HepG2 (cell line): ENCODE results near the gene TUBA4B. TPM values are rescaled to one million over a fixed set of nuclear protein-coding genes. Genes with fewer than 3 reads are reported as not detected.

Source experiments
- CBFB ChIP-seq: sonication (generic); formaldehyde crosslinking; IDR thresholded peaks from 2 replicates; pipeline ENCODE4 v1.4.0; 2020; ENCODE audit warnings: missing genetic modification reagents
- CC2D1A ChIP-seq: sonication (generic); formaldehyde crosslinking; IDR thresholded peaks from 2 replicates; pipeline ENCODE4 v1.8.1; 2023; ENCODE audit warnings: mild to moderate bottlenecking, missing genetic modification reagents
- GTF3A ChIP-seq: sonication (generic); formaldehyde crosslinking; conservative IDR thresholded peaks from 2 replicates; pipeline ENCODE4 v1.4.0; 2020; ENCODE audit warnings: mild to moderate bottlenecking, missing genetic modification reagents
- HCFC1 ChIP-seq: fragments of 150-350 bp; IDR thresholded peaks from 2 replicates; pipeline ENCODE4 v1.6.1; 2014; ENCODE audit warnings: low read depth, low read length
- HDAC2 ChIP-seq: sonication (generic); formaldehyde crosslinking; IDR thresholded peaks from 2 replicates; pipeline ENCODE4 v1.4.0; 2020; ENCODE audit warnings: missing genetic modification reagents
- KAT8 ChIP-seq: IDR thresholded peaks from 2 replicates; pipeline ENCODE4 v1.6.1; 2016; ENCODE audit warnings: missing genetic modification reagents, missing compliant biosample characterization
- KDM2A ChIP-seq: sonication (generic); formaldehyde crosslinking; IDR thresholded peaks from 2 replicates; pipeline ENCODE4 v1.4.0; 2020; ENCODE audit warnings: low read depth, missing genetic modification reagents, borderline replicate concordance
- KLF12 ChIP-seq: sonication (generic); formaldehyde crosslinking; IDR thresholded peaks from 2 replicates; pipeline ENCODE4 v1.4.0; 2020; ENCODE audit warnings: missing genetic modification reagents, borderline replicate concordance
- MAF1 ChIP-seq: sonication (generic); formaldehyde crosslinking; IDR thresholded peaks from 2 replicates; pipeline ENCODE4 v1.5.0; 2020; ENCODE audit warnings: missing genetic modification reagents, borderline replicate concordance
- NAIF1 ChIP-seq: sonication (generic); formaldehyde crosslinking; IDR thresholded peaks from 2 replicates; pipeline ENCODE4 v1.5.0; 2020; ENCODE audit warnings: mild to moderate bottlenecking, missing genetic modification reagents, borderline replicate concordance
- NFYC ChIP-seq: IDR thresholded peaks from 2 replicates; pipeline ENCODE4 v1.6.1; 2016; ENCODE audit warnings: missing genetic modification reagents, missing compliant biosample characterization
- POLR2A ChIP-seq, 2 experiments: IDR thresholded peaks; 2 replicates each; pipeline ENCODE4 v1.6.1; 2011; ENCODE audit warnings: low read depth in 2 of 2, low read length in 2 of 2, mild to moderate bottlenecking in 1 of 2, moderate library complexity in 1 of 2; ENCODE audit not compliant: insufficient read depth in 1 of 2
- RCOR2 ChIP-seq: IDR thresholded peaks from 2 replicates; pipeline ENCODE4 v1.6.1; 2016; ENCODE audit warnings: missing biosample characterization, missing genetic modification reagents
- STAT5B ChIP-seq: sonication (generic); formaldehyde crosslinking; IDR thresholded peaks from 2 replicates; pipeline ENCODE4 v1.4.0; 2020; ENCODE audit warnings: missing genetic modification reagents
- STAT6 ChIP-seq: sonication (generic); formaldehyde crosslinking; IDR thresholded peaks from 2 replicates; pipeline ENCODE4 v1.4.0; 2020; ENCODE audit warnings: missing genetic modification reagents, mild to moderate bottlenecking, borderline replicate concordance
- SUZ12 ChIP-seq: fragments of 150-350 bp; IDR thresholded peaks from 2 replicates; pipeline ENCODE4 v1.6.1; 2014; ENCODE audit warnings: low read depth, low read length
- TBX2 ChIP-seq: sonication (generic); formaldehyde crosslinking; IDR thresholded peaks from 2 replicates; pipeline ENCODE4 v1.5.0; 2020; ENCODE audit warnings: missing genetic modification reagents, mild to moderate bottlenecking, borderline replicate concordance
- ZFAT ChIP-seq: sonication (generic); formaldehyde crosslinking; conservative IDR thresholded peaks from 2 replicates; pipeline ENCODE4 v1.8.1; 2023; ENCODE audit warnings: missing genetic modification reagents, inconsistent platforms
- ZFX ChIP-seq: sonication (generic); formaldehyde crosslinking; IDR thresholded peaks from 2 replicates; pipeline ENCODE4 v1.4.0; 2020; ENCODE audit warnings: mild to moderate bottlenecking, low read depth, missing genetic modification reagents, moderate library complexity
- ZMYM3 ChIP-seq: sonication (generic); formaldehyde crosslinking; IDR thresholded peaks from 2 replicates; pipeline ENCODE4 v1.5.1; 2020; ENCODE audit warnings: mild to moderate bottlenecking, missing genetic modification reagents
- ZNF24 ChIP-seq: fragments of 450-650 bp; IDR thresholded peaks from 2 replicates; pipeline ENCODE4 v1.6.1; 2017; ENCODE audit warnings: antibody characterized with exemption, mild to moderate bottlenecking
- ZNF354B ChIP-seq: sonication (generic); formaldehyde crosslinking; IDR thresholded peaks from 2 replicates; pipeline ENCODE4 v1.8.0; 2022; ENCODE audit warnings: mild to moderate bottlenecking, missing genetic modification reagents
- ZNF530 ChIP-seq: sonication (generic); formaldehyde crosslinking; IDR thresholded peaks from 2 replicates; pipeline ENCODE4 v1.5.0; 2020; ENCODE audit warnings: low read depth, mild to moderate bottlenecking, missing genetic modification reagents
- ZNF574 ChIP-seq: sonication (generic); formaldehyde crosslinking; IDR thresholded peaks from 2 replicates; pipeline ENCODE4 v1.4.0; 2020; ENCODE audit warnings: missing genetic modification reagents
- polyA plus RNA-seq, 8 experiments: library from polyadenylated mRNA; depleted of rRNA in 3 of 8; stranded (reverse) in 7 of 8; unstranded in 1 of 8; fragments of >200 nt; fragmentation: Illumina TruSeq in 4 of 8; extraction: Trizol in 4 of 8; gene quantifications; 2 replicates each; pipeline versions ENCODE4 v1.2.1 to v1.2.3, GENCODE V29; 2011 to 2016; ENCODE audit warnings: low read depth in 4 of 8, missing spikeins in 1 of 8, mixed read lengths in 1 of 8; ENCODE audit not compliant: insufficient read depth in 1 of 8
- total RNA-seq, 5 experiments: library from RNA; depleted of rRNA; stranded (reverse); fragments of >200 nt; fragmentation: Illumina TruSeq; extraction: Trizol; gene quantifications; 2 replicates each; pipeline ENCODE4 v1.2.3, GENCODE V29; 2016; ENCODE audit warnings: low read depth in 1 of 5
- TF ChIP-seq, protein P1 (sequence below): sonication (generic); formaldehyde crosslinking; conservative IDR thresholded peaks from 2 replicates; pipeline ENCODE4 v1.4.0; 2020; ENCODE audit warnings: missing genetic modification reagents

Gene TUBA4B
- total and polyA plus RNA-seq, 2 of the 13 experiments (the other 11 are each of a cell fraction or from before 2014, with no cell fraction given), result 0.18 to 0.22 TPM

GRCh38 chr2:219253753-219254589, 928 bp downstream of the TUBA4B start, which contains the start of gene TUBA4A (continued):
- no peak for TF ChIP-seq STAT6 (CRISPR knock-in tag)
- TF ChIP-seq NFYC (CRISPR knock-in tag), result no peak
- 0 out of 2 replicates have a peak, but pooled peaks have one; percentile 37 for TF ChIP-seq MAF1 (CRISPR knock-in tag)
- no peak for TF ChIP-seq ZMYM3
- no peak for TF ChIP-seq CC2D1A (CRISPR knock-in tag)
- TF ChIP-seq GTF3A, result 0 out of 2 replicates have a peak, but pooled peaks have one; percentile 74
- peak; percentile 60; the same call in 1 of the 2 replicates for TF ChIP-seq ZFX (CRISPR knock-in tag)
- peak in 1 of 2 experiments; percentile 48; a peak in 1 of 4 replicates for TF ChIP-seq POLR2A (IDR thresholded peaks at IDR 0.05; ENCODE audit: insufficient read depth in 1 of 2, low read depth in 2 of 2, low read length in 2 of 2)
- peak; percentile 59; the same call in 1 of the 2 replicates for TF ChIP-seq KDM2A (CRISPR knock-in tag)
- no peak for TF ChIP-seq STAT5B
- no peak for TF ChIP-seq NAIF1
- TF ChIP-seq ZFAT (CRISPR knock-in tag), result no peak
- peak; percentile 46 for TF ChIP-seq ZNF574 (CRISPR knock-in tag)
- TF ChIP-seq RCOR2 (CRISPR knock-in tag), result no peak
- TF ChIP-seq TBX2 (CRISPR knock-in tag), result peak; percentile 64; the same call in 1 of the 2 replicates
- no peak for TF ChIP-seq CBFB (CRISPR knock-in tag)
- no peak for TF ChIP-seq HCFC1
- TF ChIP-seq HDAC2, result no peak; the same call in 1 of the 2 replicates
- TF ChIP-seq ZNF530 (CRISPR knock-in tag), result no peak
- 0 out of 2 replicates have a peak, but pooled peaks have one; percentile 54 for TF ChIP-seq KLF12 (CRISPR knock-in tag)
- TF ChIP-seq, protein P1, sequence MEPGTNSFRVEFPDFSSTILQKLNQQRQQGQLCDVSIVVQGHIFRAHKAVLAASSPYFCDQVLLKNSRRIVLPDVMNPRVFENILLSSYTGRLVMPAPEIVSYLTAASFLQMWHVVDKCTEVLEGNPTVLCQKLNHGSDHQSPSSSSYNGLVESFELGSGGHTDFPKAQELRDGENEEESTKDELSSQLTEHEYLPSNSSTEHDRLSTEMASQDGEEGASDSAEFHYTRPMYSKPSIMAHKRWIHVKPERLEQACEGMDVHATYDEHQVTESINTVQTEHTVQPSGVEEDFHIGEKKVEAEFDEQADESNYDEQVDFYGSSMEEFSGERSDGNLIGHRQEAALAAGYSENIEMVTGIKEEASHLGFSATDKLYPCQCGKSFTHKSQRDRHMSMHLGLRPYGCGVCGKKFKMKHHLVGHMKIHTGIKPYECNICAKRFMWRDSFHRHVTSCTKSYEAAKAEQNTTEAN (CRISPR knock-in tag), result 0 out of 2 replicates have a peak, but pooled peaks have one; percentile 24
- TF ChIP-seq ZNF24, result no peak
- TF ChIP-seq ZNF354B (CRISPR knock-in tag), result no peak
- TF ChIP-seq KAT8, result peak; percentile 19; the same call in 1 of the 2 replicates
- TF ChIP-seq SUZ12, result no peak
